Fibroblast of pulmonary artery (primary cell): Measurements from ENCODE around the gene EVA1A.
A peak's percentile ranks its signal among the peaks of the same experiment; 100 is the strongest.

Source experiments
- DNase-seq: peaks from one replicate; pipeline ENCODE4 v3.0.0-alpha.2; 2010; ENCODE audit warnings: low read depth
- H3K4me3 ChIP-seq: replicated peaks from 2 replicates; pipeline ENCODE4 v1.5.1; 2011; ENCODE audit warnings: low read depth, mild to moderate bottlenecking, control low read depth, low read length, moderate library complexity
- CTCF ChIP-seq: IDR thresholded peaks from 2 replicates; pipeline ENCODE4 v1.5.1; 2011; ENCODE audit warnings: mild to moderate bottlenecking, control low read depth, low read length, inconsistent platforms; ENCODE audit errors: missing control alignments

Gene EVA1A

GRCh38 chr2:75598589-75599155 lies 37.9 kb upstream of the EVA1A start:
- DNase-seq, result no peak
- TF ChIP-seq CTCF, result no peak

GRCh38 chr2:75597949-75598348 lies 37.2 kb upstream of the EVA1A start:
- no peak for TF ChIP-seq CTCF
- no peak for DNase-seq
- H3K4me3 ChIP-seq, result no peak overlapping the region

More at GRCh38 chr2:75598589-75599155, 37.9 kb upstream of the EVA1A start:
- H3K4me3 ChIP-seq, result no peak overlapping the region

- TF ChIP-seq CTCF, result no peak
- no peak for DNase-seq
- no peak overlapping the region for H3K4me3 ChIP-seq
These were observed 36.0 kb upstream of the EVA1A start for GRCh38 chr2:75596784-75597183.

GRCh38 chr2:75595541-75596395 lies 35.0 kb upstream of the EVA1A start:
- DNase-seq, result peak; percentile 68
- TF ChIP-seq CTCF, result no peak
- H3K4me3 ChIP-seq, result no peak overlapping the region

- DNase-seq, result no peak
- no peak overlapping the region for H3K4me3 ChIP-seq
- no peak for TF ChIP-seq CTCF
These were observed 33.9 kb upstream of the EVA1A start for GRCh38 chr2:75594596-75594995.

- DNase-seq, result no peak
- H3K4me3 ChIP-seq, result no peak overlapping the region
- no peak for TF ChIP-seq CTCF
These were observed 32.1 kb upstream of the EVA1A start for GRCh38 chr2:75592888-75593287.

GRCh38 chr2:75592030-75592429 lies 31.3 kb upstream of the EVA1A start:
- no peak for TF ChIP-seq CTCF
- no peak overlapping the region for H3K4me3 ChIP-seq
- DNase-seq, result peak; percentile 32
